ENCODE results near the gene PYURF. TPM values are rescaled to one million over a fixed set of nuclear protein-coding genes. Genes with fewer than 3 reads are reported as not detected.

The PYURF gene
- polyA plus RNA-seq, 1 experiment: 65.7 TPM

GRCh38 chr4:88516746-88517145, 6.8 kb downstream of the PYURF start:
- Histone ChIP-seq H3K27ac (ENCODE audit: low read depth, low read length) (no peak overlapping the region), H3K4me3 (ENCODE audit: low read depth, low read length) (no peak overlapping the region), H3K9me3 (ENCODE audit: control insufficient read depth, insufficient read depth, low read length) (no peaks in the 10 kb centered on the region), H3K27me3 (ENCODE audit: control insufficient read depth, insufficient read depth, low read length) (no peaks in the 10 kb centered on the region)
- DNase-seq (ENCODE audit: low read depth, low spot score): no peak
- no peak for TF ChIP-seq CTCF (IDR thresholded peaks at IDR 0.05; ENCODE audit: low read depth, low read length)
- ChIA-PET POLR2A (no interaction called here), CTCF (interaction anchor here (0.6 to 10.0 kb wide), 11 partner anchors 32 to 664 kb away, joined by 3 to 363 read pairs (median 4); partner anchors contain the start of gene HERC6)

- Histone ChIP-seq H3K9me3 (ENCODE audit: control insufficient read depth, insufficient read depth, low read length) (no peaks in the 10 kb centered on the region), H3K27ac (ENCODE audit: low read depth, low read length) (no peak overlapping the region), H3K4me3 (ENCODE audit: low read depth, low read length) (no peak overlapping the region), H3K27me3 (ENCODE audit: control insufficient read depth, insufficient read depth, low read length) (no peaks in the 10 kb centered on the region)
- ChIA-PET POLR2A (no interaction called here), CTCF (interaction anchor here (0.5 to 10.0 kb wide), 51 partner anchors 9 to 1090 kb away, joined by 3 to 363 read pairs (median 3); partner anchors contain the start of genes HERC5, HERC6 and PPM1K)
- no peak for TF ChIP-seq CTCF (IDR thresholded peaks at IDR 0.05; ENCODE audit: low read depth, low read length)
- no peak for DNase-seq (ENCODE audit: low read depth, low spot score)
These were observed 8.7 kb downstream of the PYURF start for GRCh38 chr4:88514557-88515511.

- DNase-seq (ENCODE audit: low read depth, low spot score): no peak
- TF ChIP-seq CTCF (IDR thresholded peaks at IDR 0.05; ENCODE audit: low read depth, low read length): no peak
- Histone ChIP-seq H3K9me3 (ENCODE audit: control insufficient read depth, insufficient read depth, low read length) (no peaks in the 10 kb centered on the region), H3K4me3 (ENCODE audit: low read depth, low read length) (no peak overlapping the region), H3K27me3 (ENCODE audit: control insufficient read depth, insufficient read depth, low read length) (no peaks in the 10 kb centered on the region), H3K27ac (ENCODE audit: low read depth, low read length) (no peak overlapping the region)
- ChIA-PET CTCF (interaction anchor here (1.2 to 1.9 kb wide), 2 partner anchors 292 kb away, joined by 7 to 8 read pairs; no protein-coding TSS in a partner anchor), POLR2A (no interaction called here)
These were observed 12.3 kb downstream of the PYURF start for GRCh38 chr4:88511236-88511635.

- DNase-seq (ENCODE audit: low read depth, low spot score): no peak
- Histone ChIP-seq H3K27ac (ENCODE audit: low read depth, low read length) (no peak overlapping the region), H3K9me3 (ENCODE audit: control insufficient read depth, insufficient read depth, low read length) (no peaks in the 10 kb centered on the region), H3K4me3 (ENCODE audit: low read depth, low read length) (no peak overlapping the region), H3K27me3 (ENCODE audit: control insufficient read depth, insufficient read depth, low read length) (peaks cover 5% of the 10 kb centered on the region)
- CTCF ChIA-PET: interaction anchor here (1.2 to 4.6 kb wide), 2 partner anchors 12 to 284 kb away, joined by 3 to 32 read pairs; no protein-coding TSS in a partner anchor
- TF ChIP-seq CTCF (IDR thresholded peaks at IDR 0.05; ENCODE audit: low read depth, low read length): no peak
- POLR2A ChIA-PET: no interaction called here
These were observed 20.2 kb downstream of the PYURF start for GRCh38 chr4:88503344-88503743.

GRCh38 chr4:88497859-88498409, 25.6 kb downstream of the PYURF start:
- Histone ChIP-seq H3K4me3 (ENCODE audit: low read depth, low read length) (no peak overlapping the region), H3K9me3 (ENCODE audit: control insufficient read depth, insufficient read depth, low read length) (no peaks in the 10 kb centered on the region), H3K27me3 (ENCODE audit: control insufficient read depth, insufficient read depth, low read length) (peaks cover 3% of the 10 kb centered on the region), H3K27ac (ENCODE audit: low read depth, low read length) (no peak overlapping the region)
- no peak for TF ChIP-seq CTCF (IDR thresholded peaks at IDR 0.05; ENCODE audit: low read depth, low read length)
- ChIA-PET POLR2A (no interaction called here), CTCF (no interaction called here)
- no peak for DNase-seq (ENCODE audit: low read depth, low spot score)
